Lower leg skin (tissue), 4 donors: ENCODE results near the gene TBX10. TPM values are rescaled to one million over a fixed set of nuclear protein-coding genes. Genes with fewer than 3 reads are reported as not detected.
A peak's percentile ranks its signal among the peaks of the same experiment; 100 is the strongest.

Experiments used
- DNase-seq, 2 donors: peaks; one replicate each; pipeline ENCODE4 v3.0.0-alpha.2; 2019; ENCODE audit warnings: low spot score in 2 of 2
- H3K4me3 ChIP-seq: fragments of 200-600 bp; sonication (generic); 2 replicates; pipeline ENCODE4 v1.5.1; 2017; ENCODE audit warnings: mild to moderate bottlenecking, low read depth; ENCODE audit not compliant: poor library complexity, severe bottlenecking
- POLR2A ChIP-seq, 2 donors: fragments of 450-650 bp; IDR thresholded peaks; one replicate each; pipeline ENCODE4 v1.6.1; 2016 to 2017; ENCODE audit warnings: antibody characterized with exemption in 2 of 2, mild to moderate bottlenecking in 1 of 2, moderate library complexity in 1 of 2
- WGBS, 2 donors: methylation state at CpG; one replicate each; pipeline ENCODE4 v1.1.5; 2018; 5-methylcytosine and 5-hydroxymethylcytosine counted together
- intact Hi-C: fragments of 100-400 bp; cut with DNase I; formaldehyde crosslinking; loops from one replicate; pipeline ENCODE4 v1.15.0; 2023; ENCODE audit warnings: low total_unique reads
- total RNA-seq, 4 donors: library from RNA; depleted of rRNA; stranded (reverse); fragments of >200 nt; gene quantifications; one replicate each; pipeline ENCODE4 v1.1.0, GENCODE V29; 2016
- TF ChIP-seq, protein P1 (sequence below), 3 donors: fragments of 450-650 bp; IDR thresholded peaks; one replicate each; pipeline ENCODE4 v1.5.1; 2016; ENCODE audit warnings: antibody characterized with exemption in 3 of 3, mild to moderate bottlenecking in 3 of 3, moderate library complexity in 2 of 3

The TBX10 gene
- total RNA-seq, 4 donors from 2014 or later, result not detected

DNA sequence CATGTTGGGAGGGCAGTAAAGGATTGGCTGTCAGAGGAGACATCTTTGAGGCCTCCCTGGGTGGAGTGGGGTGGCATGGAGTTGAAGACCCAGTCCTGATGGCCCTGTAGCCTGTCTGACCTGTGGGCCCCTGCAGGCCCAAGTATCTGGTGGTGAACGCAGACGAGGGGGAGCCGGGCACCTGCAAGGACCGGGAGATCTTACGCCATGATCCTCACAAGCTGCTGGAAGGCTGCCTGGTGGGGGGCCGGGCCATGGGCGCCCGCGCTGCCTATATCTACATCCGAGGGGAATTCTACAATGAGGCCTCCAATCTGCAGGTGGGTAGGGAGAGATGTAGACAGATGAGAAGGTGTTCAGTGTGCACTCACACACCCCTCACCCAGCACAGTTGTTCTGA is 30.2 kb downstream of the TBX10 start:
- H3K4me3 ChIP-seq, result no peak overlapping the region
- WGBS, 2 donors, result 91 to 92% methylated on average over 10 of the region's 10 CpGs
- no peak for DNase-seq
- intact Hi-C loops, result no loop called here
- TF ChIP-seq, protein P1, sequence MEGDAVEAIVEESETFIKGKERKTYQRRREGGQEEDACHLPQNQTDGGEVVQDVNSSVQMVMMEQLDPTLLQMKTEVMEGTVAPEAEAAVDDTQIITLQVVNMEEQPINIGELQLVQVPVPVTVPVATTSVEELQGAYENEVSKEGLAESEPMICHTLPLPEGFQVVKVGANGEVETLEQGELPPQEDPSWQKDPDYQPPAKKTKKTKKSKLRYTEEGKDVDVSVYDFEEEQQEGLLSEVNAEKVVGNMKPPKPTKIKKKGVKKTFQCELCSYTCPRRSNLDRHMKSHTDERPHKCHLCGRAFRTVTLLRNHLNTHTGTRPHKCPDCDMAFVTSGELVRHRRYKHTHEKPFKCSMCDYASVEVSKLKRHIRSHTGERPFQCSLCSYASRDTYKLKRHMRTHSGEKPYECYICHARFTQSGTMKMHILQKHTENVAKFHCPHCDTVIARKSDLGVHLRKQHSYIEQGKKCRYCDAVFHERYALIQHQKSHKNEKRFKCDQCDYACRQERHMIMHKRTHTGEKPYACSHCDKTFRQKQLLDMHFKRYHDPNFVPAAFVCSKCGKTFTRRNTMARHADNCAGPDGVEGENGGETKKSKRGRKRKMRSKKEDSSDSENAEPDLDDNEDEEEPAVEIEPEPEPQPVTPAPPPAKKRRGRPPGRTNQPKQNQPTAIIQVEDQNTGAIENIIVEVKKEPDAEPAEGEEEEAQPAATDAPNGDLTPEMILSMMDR (IDR thresholded peaks at IDR 0.05), result no peak
- TF ChIP-seq POLR2A (IDR thresholded peaks at IDR 0.05), result no peak

DNA sequence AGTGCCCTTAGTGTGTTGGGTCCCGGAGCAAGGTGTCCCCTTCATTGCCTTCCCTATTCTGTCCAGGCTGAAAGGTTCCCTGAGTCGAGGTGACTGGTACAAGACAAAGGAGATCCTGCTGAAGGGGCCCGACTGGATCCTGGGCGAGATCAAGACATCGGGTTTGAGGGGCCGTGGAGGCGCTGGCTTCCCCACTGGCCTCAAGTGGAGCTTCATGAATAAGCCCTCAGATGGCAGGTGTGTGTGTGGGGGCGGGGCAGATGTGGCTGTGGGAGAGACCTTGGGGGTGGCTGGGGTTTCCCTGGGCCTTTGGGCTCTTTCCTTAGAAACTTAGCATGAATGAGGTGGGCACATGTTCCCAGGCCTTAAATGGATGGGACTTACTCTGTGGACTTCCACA is 31.1 kb downstream of the TBX10 start:
- H3K4me3 ChIP-seq, result no peak overlapping the region
- intact Hi-C loops, result no loop called here
- WGBS, 2 donors, result 91 to 95% methylated on average over 8 of the region's 8 CpGs
- no peak for DNase-seq
- TF ChIP-seq POLR2A (IDR thresholded peaks at IDR 0.05), result no peak
- TF ChIP-seq, protein P1 (IDR thresholded peaks at IDR 0.05), result no peak

GRCh38 chr11:67607507-67607906 is 32.1 kb downstream of the TBX10 start:
- no peak for TF ChIP-seq POLR2A (IDR thresholded peaks at IDR 0.05)
- TF ChIP-seq, protein P1 (IDR thresholded peaks at IDR 0.05), result no peak
- DNase-seq, result no peak
- intact Hi-C loops, result no loop called here
- peak overlapping the region; percentile 79 for H3K4me3 ChIP-seq
- WGBS, 2 donors, result 43 to 59% methylated on average over 9 of the region's 9 CpGs

DNA sequence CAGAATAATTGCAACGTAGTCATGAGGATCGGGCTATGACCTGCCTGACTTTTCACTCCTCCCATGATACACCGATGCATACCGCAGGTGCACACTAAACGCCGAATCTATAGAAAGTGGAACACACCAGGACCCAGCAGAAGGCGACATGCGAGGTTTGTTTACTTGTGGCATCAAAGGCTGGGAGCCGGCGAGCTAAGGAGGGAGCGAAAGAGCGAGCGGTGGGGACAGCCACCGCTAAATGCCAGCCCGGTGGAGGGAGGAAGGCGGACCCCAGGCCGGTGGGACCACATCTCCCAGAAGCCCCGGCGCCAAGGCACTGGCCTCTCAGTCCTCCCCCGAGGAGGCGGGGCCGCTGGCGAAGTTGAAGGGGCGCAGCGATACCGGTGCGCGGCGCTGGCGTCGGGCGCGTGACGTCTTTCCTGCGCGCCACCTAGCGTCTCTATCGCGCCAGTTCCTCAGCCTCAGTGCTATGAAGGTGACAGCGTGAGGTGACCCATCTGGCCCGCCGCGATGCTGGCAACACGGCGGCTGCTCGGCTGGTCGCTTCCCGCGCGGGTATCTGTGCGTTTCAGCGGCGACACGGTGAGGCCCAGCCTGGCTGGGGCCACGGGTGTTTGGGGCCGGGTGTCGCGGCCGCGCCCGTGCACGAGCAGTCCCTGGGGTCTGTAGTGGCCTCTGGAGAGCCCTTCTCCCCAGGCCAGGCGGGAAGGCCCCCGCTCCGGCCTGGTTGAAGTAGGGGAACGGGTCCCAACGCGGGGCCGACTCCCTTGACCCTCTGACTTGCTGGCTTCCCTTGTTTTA is 32.9 kb downstream of the TBX10 start, which contains the start of gene NDUFV1:
TSS of gene NDUFV1 (plus strand) at position 445 of the 804 bp plus-strand sequence. CDS start at position 514, 69 bp downstream.
- intact Hi-C loops, result no loop called here
- no peak for TF ChIP-seq POLR2A (IDR thresholded peaks at IDR 0.05)
- TF ChIP-seq, protein P1 (IDR thresholded peaks at IDR 0.05), result peak in 1 of 3 donors; percentile 78
- H3K4me3 ChIP-seq, result peak within 1 kb of the TSS; percentile 79
- 0 to 1% methylated on average over 27 to 32 of the region's 69 CpGs for WGBS, 2 donors
- DNase-seq, result peak; percentile 95 to 99

GRCh38 chr11:67606093-67606491 is 33.5 kb downstream of the TBX10 start:
- TF ChIP-seq, protein P1 (IDR thresholded peaks at IDR 0.05), result no peak
- no peak for TF ChIP-seq POLR2A (IDR thresholded peaks at IDR 0.05)
- H3K4me3 ChIP-seq, result peak overlapping the region; percentile 9
- intact Hi-C loops, result no loop called here
- WGBS, 2 donors, result 34 to 43% methylated on average over 17 of the region's 17 CpGs
- DNase-seq, result no peak
